SK-N-MC (cell line): ENCODE measurements around the gene BEST4.

Experiments used
- EZH2 ChIP-seq: fragments of 200-600 bp; sonication (generic); IDR thresholded peaks from one replicate; pipeline ENCODE4 v1.6.1; 2017; ENCODE audit warnings: antibody characterized with exemption
- FOXP2 ChIP-seq: optimal IDR thresholded peaks from 2 replicates; pipeline ENCODE3; 2011; ENCODE audit warnings: mild to moderate bottlenecking, moderate library complexity; ENCODE audit not compliant: insufficient read depth; ENCODE audit errors: extremely low read length, control extremely low read depth
- POLR2AphosphoS5 ChIP-seq: IDR thresholded peaks from 2 replicates; pipeline ENCODE4 v1.6.1; 2012; ENCODE audit warnings: mild to moderate bottlenecking, low read depth, low read length, borderline replicate concordance

GRCh38 chr1:44792736-44793502 lies 4.9 kb upstream of the BEST4 start:
- TF ChIP-seq EZH2 = no peak
- no peak for TF ChIP-seq POLR2AphosphoS5
- TF ChIP-seq FOXP2 = no peak
